Measurements from ENCODE around the gene C2CD4C. TPM values are rescaled to one million over a fixed set of nuclear protein-coding genes. Genes with fewer than 3 reads are reported as not detected.
"Not testable (repeated sequence)": the region's sequence is repeated elsewhere in the genome, so short reads cannot be mapped to it uniquely, and the experiment has no call there.

C2CD4C gene
- total RNA-seq, 5 donors from 2014 or later (not counting 1 experiment from before 2014, with no cell fraction given), result 0.06 TPM; not detected in 4

- H3K27ac ChIP-seq (ENCODE audit: low read length); H3K4me3 ChIP-seq (ENCODE audit: control insufficient read depth in 1 of 2, extremely low read depth in 1 of 2, low read length in 1 of 2); H3K4me1 ChIP-seq (ENCODE audit: control insufficient read depth in 1 of 2, extremely low read depth in 1 of 2, insufficient read depth in 2 of 2, low read length in 2 of 2); H3K4me3 Mint-ChIP-seq; H3K9me3 ChIP-seq; H3K36me3 ChIP-seq (ENCODE audit: control insufficient read depth in 2 of 2, extremely low read depth in 1 of 2, insufficient read depth in 1 of 2, low read length in 1 of 2); H3K27ac Mint-ChIP-seq; H3K27me3 Mint-ChIP-seq; DNase-seq; POLR2A ChIA-PET; H3K36me3 Mint-ChIP-seq; CTCF ChIA-PET; ATAC-seq (replicated peaks in 1 of 4): not testable (repeated sequence)
- H3K27me3 ChIP-seq (replicated peaks in 1 of 2; ENCODE audit: control insufficient read depth in 2 of 2, extremely low read depth in 1 of 2, insufficient read depth in 2 of 2, low read length in 1 of 2), result peaks cover 2 to 23% of the 10 kb centered on the region in 2 experiments
- peaks cover 0 to 14% (median 2%) of the 10 kb centered on the region in 3 donors for H3K4me1 Mint-ChIP-seq
- 100% methylated on average over 1 of the region's 1 CpG for WGBS (ENCODE audit: insufficient coverage)
- H3K9me3 Mint-ChIP-seq, result peaks cover 0 to 12% (median 10%) of the 10 kb centered on the region in 3 donors
Observed at GRCh38 chr19:394857-395256, 14.1 kb downstream of the C2CD4C start.

- POLR2A ChIA-PET; H3K36me3 Mint-ChIP-seq; H3K27me3 Mint-ChIP-seq; CTCF ChIA-PET; DNase-seq; H3K36me3 ChIP-seq (ENCODE audit: control insufficient read depth in 2 of 2, extremely low read depth in 1 of 2, insufficient read depth in 1 of 2, low read length in 1 of 2); H3K4me3 Mint-ChIP-seq; ATAC-seq (replicated peaks in 1 of 4); H3K4me3 ChIP-seq (ENCODE audit: control insufficient read depth in 1 of 2, extremely low read depth in 1 of 2, low read length in 1 of 2); H3K27ac ChIP-seq (ENCODE audit: low read length); H3K9me3 ChIP-seq; H3K4me1 ChIP-seq (ENCODE audit: control insufficient read depth in 1 of 2, extremely low read depth in 1 of 2, insufficient read depth in 2 of 2, low read length in 2 of 2): not testable (repeated sequence)
- peaks cover 2 to 30% of the 10 kb centered on the region in 2 experiments for H3K27me3 ChIP-seq (replicated peaks in 1 of 2; ENCODE audit: control insufficient read depth in 2 of 2, extremely low read depth in 1 of 2, insufficient read depth in 2 of 2, low read length in 1 of 2)
- Mint-ChIP-seq H3K27ac (peak overlapping the region in 1 of 2 donors; percentile 27), H3K4me1 (peaks cover 0 to 14% (median 2%) of the 10 kb centered on the region in 3 donors), H3K9me3 (peaks cover 0 to 12% (median 10%) of the 10 kb centered on the region in 3 donors)
Observed at GRCh38 chr19:393560-393959, 15.4 kb downstream of the C2CD4C start.

GRCh38 chr19:392375-392970 is 16.5 kb downstream of the C2CD4C start:
- Mint-ChIP-seq H3K4me3 (no peak overlapping the region), H3K27ac (no peak overlapping the region), H3K4me1 (peaks cover 0 to 14% (median 2%) of the 10 kb centered on the region in 3 donors), H3K9me3 (peaks cover 0 to 12% (median 10%) of the 10 kb centered on the region in 3 donors), H3K36me3 (no peaks in the 10 kb centered on the region), H3K27me3 (peaks cover 5 to 12% of the 10 kb centered on the region in 2 donors)
- ATAC-seq (replicated peaks in 1 of 4), result no peak
- ChIA-PET POLR2A (no interaction called here), CTCF (no interaction called here)
- H3K4me3 ChIP-seq (ENCODE audit: control insufficient read depth in 1 of 2, extremely low read depth in 1 of 2, low read length in 1 of 2), result no peak overlapping the region
- H3K36me3 ChIP-seq (ENCODE audit: control insufficient read depth in 2 of 2, extremely low read depth in 1 of 2, insufficient read depth in 1 of 2, low read length in 1 of 2), result no peaks in the 10 kb centered on the region
- no peak for DNase-seq
- no peaks in the 10 kb centered on the region for H3K4me1 ChIP-seq (ENCODE audit: control insufficient read depth in 1 of 2, extremely low read depth in 1 of 2, insufficient read depth in 2 of 2, low read length in 2 of 2)
- H3K27ac ChIP-seq (ENCODE audit: low read length), result no peak overlapping the region
- WGBS (ENCODE audit: insufficient coverage), result 76% methylated on average over 9 of the region's 17 CpGs
- no peaks in the 10 kb centered on the region for H3K9me3 ChIP-seq
- H3K27me3 ChIP-seq (replicated peaks in 1 of 2; ENCODE audit: control insufficient read depth in 2 of 2, extremely low read depth in 1 of 2, insufficient read depth in 2 of 2, low read length in 1 of 2), result peaks cover 5 to 30% of the 10 kb centered on the region in 2 experiments

- H3K4me3 Mint-ChIP-seq, result no peak overlapping the region
- POLR2A ChIA-PET, result no interaction called here
- WGBS (ENCODE audit: insufficient coverage), result 89% methylated on average over 28 of the region's 30 CpGs
Observed at GRCh38 chr19:391726-392374, 17.1 kb downstream of the C2CD4C start.

GRCh38 chr19:391207-391557 is 17.8 kb downstream of the C2CD4C start:
- H3K27ac ChIP-seq (ENCODE audit: low read length), result no peak overlapping the region
- peaks cover 5 to 31% of the 10 kb centered on the region in 2 experiments for H3K27me3 ChIP-seq (replicated peaks in 1 of 2; ENCODE audit: control insufficient read depth in 2 of 2, extremely low read depth in 1 of 2, insufficient read depth in 2 of 2, low read length in 1 of 2)
- H3K9me3 ChIP-seq, result no peaks in the 10 kb centered on the region
- H3K4me1 ChIP-seq (ENCODE audit: control insufficient read depth in 1 of 2, extremely low read depth in 1 of 2, insufficient read depth in 2 of 2, low read length in 2 of 2), result no peaks in the 10 kb centered on the region
- Mint-ChIP-seq H3K36me3 (no peaks in the 10 kb centered on the region), H3K4me3 (no peak overlapping the region), H3K9me3 (peaks cover 0 to 12% (median 10%) of the 10 kb centered on the region in 3 donors), H3K27me3 (peaks cover 16 to 21% of the 10 kb centered on the region in 2 donors), H3K27ac (no peak overlapping the region), H3K4me1 (peaks cover 0 to 14% (median 2%) of the 10 kb centered on the region in 3 donors)
- ChIA-PET CTCF (no interaction called here), POLR2A (no interaction called here)
- WGBS (ENCODE audit: insufficient coverage), result 38% methylated on average over 2 of the region's 2 CpGs
- no peak overlapping the region for H3K4me3 ChIP-seq (ENCODE audit: control insufficient read depth in 1 of 2, extremely low read depth in 1 of 2, low read length in 1 of 2)
- ATAC-seq (replicated peaks in 1 of 4), result no peak
- H3K36me3 ChIP-seq (ENCODE audit: control insufficient read depth in 2 of 2, extremely low read depth in 1 of 2, insufficient read depth in 1 of 2, low read length in 1 of 2), result no peaks in the 10 kb centered on the region
- no peak for DNase-seq

More at GRCh38 chr19:391726-392374, 17.1 kb downstream of the C2CD4C start:
- CTCF ChIA-PET, result no interaction called here
- Mint-ChIP-seq H3K9me3 (peaks cover 0 to 12% (median 10%) of the 10 kb centered on the region in 3 donors), H3K27ac (no peak overlapping the region), H3K36me3 (no peaks in the 10 kb centered on the region), H3K4me1 (peaks cover 0 to 14% (median 2%) of the 10 kb centered on the region in 3 donors), H3K27me3 (peaks cover 12 to 15% of the 10 kb centered on the region in 2 donors)
- peaks cover 5 to 31% of the 10 kb centered on the region in 2 experiments for H3K27me3 ChIP-seq (replicated peaks in 1 of 2; ENCODE audit: control insufficient read depth in 2 of 2, extremely low read depth in 1 of 2, insufficient read depth in 2 of 2, low read length in 1 of 2)
- no peak overlapping the region for H3K4me3 ChIP-seq (ENCODE audit: control insufficient read depth in 1 of 2, extremely low read depth in 1 of 2, low read length in 1 of 2)
- no peak for ATAC-seq (replicated peaks in 1 of 4)
- H3K36me3 ChIP-seq (ENCODE audit: control insufficient read depth in 2 of 2, extremely low read depth in 1 of 2, insufficient read depth in 1 of 2, low read length in 1 of 2), result no peaks in the 10 kb centered on the region
- H3K4me1 ChIP-seq (ENCODE audit: control insufficient read depth in 1 of 2, extremely low read depth in 1 of 2, insufficient read depth in 2 of 2, low read length in 2 of 2), result no peaks in the 10 kb centered on the region
- no peaks in the 10 kb centered on the region for H3K9me3 ChIP-seq
- DNase-seq, result no peak
- no peak overlapping the region for H3K27ac ChIP-seq (ENCODE audit: low read length)

- Mint-ChIP-seq H3K9me3 (peaks cover 0 to 8% (median 8%) of the 10 kb centered on the region in 3 donors), H3K27ac (no peak overlapping the region), H3K4me3 (no peak overlapping the region), H3K36me3 (no peaks in the 10 kb centered on the region), H3K4me1 (peaks cover 0 to 11% (median under 1%) of the 10 kb centered on the region in 3 donors), H3K27me3 (peaks cover 21 to 27% of the 10 kb centered on the region in 2 donors)
- CTCF ChIA-PET, result no interaction called here
- no peaks in the 10 kb centered on the region for H3K36me3 ChIP-seq (ENCODE audit: control insufficient read depth in 2 of 2, extremely low read depth in 1 of 2, insufficient read depth in 1 of 2, low read length in 1 of 2)
- POLR2A ChIA-PET, result no interaction called here
- DNase-seq, result no peak
- H3K9me3 ChIP-seq, result no peaks in the 10 kb centered on the region
- no peak overlapping the region for H3K27ac ChIP-seq (ENCODE audit: low read length)
- WGBS (ENCODE audit: insufficient coverage), result 79% methylated on average over 18 of the region's 30 CpGs
- H3K27me3 ChIP-seq (replicated peaks in 1 of 2; ENCODE audit: control insufficient read depth in 2 of 2, extremely low read depth in 1 of 2, insufficient read depth in 2 of 2, low read length in 1 of 2), result peaks cover 6 to 31% of the 10 kb centered on the region in 2 experiments
- ATAC-seq (replicated peaks in 1 of 4), result no peak
- no peak overlapping the region for H3K4me3 ChIP-seq (ENCODE audit: control insufficient read depth in 1 of 2, extremely low read depth in 1 of 2, low read length in 1 of 2)
- no peaks in the 10 kb centered on the region for H3K4me1 ChIP-seq (ENCODE audit: control insufficient read depth in 1 of 2, extremely low read depth in 1 of 2, insufficient read depth in 2 of 2, low read length in 2 of 2)
Observed at GRCh38 chr19:390386-391206, 18.4 kb downstream of the C2CD4C start.

All from T-cell (primary cell).